IPS-11a (cell line): Measurements from ENCODE around the gene CXorf49.
"Not testable (repeated sequence)": the region's sequence is repeated elsewhere in the genome, so short reads cannot be mapped to it uniquely, and the experiment has no call there.

Experiments used
- H3K4me3 ChIP-seq: one replicate; pipeline ENCODE4 v1.5.1; 2013; ENCODE audit warnings: low read depth, low read length, control low read depth

The CXorf49 gene

DNA sequence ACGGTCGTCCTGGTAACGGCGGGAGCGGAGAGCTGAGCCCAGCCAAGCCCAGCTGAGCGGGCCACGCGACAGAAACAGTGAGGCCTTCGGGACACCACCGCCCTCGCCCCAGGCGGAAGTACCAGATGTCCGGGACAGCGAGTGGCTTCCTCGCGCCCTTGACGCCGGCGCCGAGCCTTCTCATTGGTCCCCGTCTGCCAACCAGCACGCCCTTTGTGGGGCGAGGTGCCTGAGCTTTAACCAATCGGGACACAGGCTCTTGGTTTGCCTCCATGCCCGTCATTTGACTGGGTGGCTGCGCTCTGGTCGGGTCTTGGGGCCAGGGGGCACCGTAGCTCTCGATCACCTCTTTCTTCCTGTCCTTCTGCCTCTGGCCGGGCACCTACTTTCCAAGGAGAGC, at the start of gene CXorf49:
Gene CXorf49 (minus strand): TSS at position 101 of the 400 bp plus-strand sequence. CDS start 134 bp downstream, outside the sequence.
- H3K4me3 ChIP-seq, result not testable (repeated sequence)

DNA sequence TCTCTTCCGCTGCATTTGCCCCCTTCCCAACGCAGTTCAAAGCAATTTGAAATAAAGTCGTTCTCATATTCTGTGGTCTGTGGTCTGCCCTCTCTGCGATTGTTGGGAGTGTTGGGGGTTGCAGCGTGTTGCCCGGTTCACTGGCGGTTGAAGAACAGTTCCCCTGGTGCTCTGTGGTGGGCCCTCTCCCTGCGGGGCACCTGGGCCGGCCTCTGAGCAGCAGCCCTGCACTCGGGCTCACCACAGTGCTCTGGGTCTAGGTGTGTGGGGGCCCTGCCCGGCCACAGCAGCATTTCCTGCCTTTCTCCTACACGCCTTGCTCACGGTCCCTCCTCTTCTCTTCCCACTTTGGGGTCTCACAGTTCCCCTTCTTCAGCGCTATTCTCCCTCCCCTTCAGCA, 49.0 kb upstream of the CXorf49 start:
- H3K4me3 ChIP-seq, result not testable (repeated sequence)

DNA sequence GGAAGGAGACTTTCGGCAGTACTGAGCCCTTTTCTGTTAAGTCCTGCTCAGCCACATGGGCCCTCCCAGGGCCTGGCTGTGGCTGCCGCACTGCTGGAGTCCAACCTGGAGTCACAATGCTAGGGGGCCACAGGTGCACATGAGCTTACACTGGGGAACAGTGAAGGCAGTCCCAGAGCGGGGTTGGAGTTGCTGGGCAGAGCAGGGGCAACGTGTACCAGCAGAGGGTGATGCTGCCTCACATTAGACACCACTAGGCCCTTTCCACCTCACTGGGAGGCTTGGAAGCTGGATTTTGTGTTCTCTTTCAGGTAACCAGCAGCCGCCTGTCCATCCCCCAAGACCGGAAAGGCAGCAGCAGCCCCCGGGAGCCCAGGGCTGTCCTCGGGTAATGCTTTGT, 47.5 kb upstream of the CXorf49 start:
- H3K4me3 ChIP-seq, result not testable (repeated sequence)

DNA sequence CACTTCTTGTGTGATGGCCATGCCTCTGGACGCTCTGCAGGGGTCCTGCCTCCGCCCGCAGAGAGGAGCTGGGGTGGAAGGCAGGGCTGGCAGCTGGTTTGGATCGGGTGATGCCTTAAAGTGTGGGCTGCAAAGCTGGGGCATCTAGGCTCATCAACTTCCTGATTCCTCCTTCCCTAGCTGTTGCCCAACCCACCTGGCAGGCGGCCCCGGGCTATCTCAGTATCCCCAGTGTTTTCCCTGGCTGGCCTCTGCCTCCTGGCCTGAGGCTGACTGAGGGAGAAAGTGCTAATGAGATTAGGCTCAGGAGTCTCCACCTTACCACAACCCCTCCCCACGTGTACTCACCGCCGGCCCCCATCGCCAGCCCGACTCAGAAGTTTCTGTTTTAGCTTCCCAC, 46.7 kb upstream of the CXorf49 start:
- H3K4me3 ChIP-seq, result not testable (repeated sequence)

DNA sequence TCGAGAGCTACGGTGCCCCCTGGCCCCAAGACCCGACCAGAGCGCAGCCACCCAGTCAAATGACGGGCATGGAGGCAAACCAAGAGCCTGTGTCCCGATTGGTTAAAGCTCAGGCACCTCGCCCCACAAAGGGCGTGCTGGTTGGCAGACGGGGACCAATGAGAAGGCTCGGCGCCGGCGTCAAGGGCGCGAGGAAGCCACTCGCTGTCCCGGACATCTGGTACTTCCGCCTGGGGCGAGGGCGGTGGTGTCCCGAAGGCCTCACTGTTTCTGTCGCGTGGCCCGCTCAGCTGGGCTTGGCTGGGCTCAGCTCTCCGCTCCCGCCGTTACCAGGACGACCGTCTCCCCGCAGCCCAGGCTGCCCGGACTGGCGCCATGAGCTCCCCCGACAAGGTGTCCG, 45.0 kb upstream of the CXorf49 start, which contains the start of gene CXorf49B:
Gene CXorf49B (plus strand): TSS at position 301 of the 400 bp plus-strand sequence. CDS start 75 bp downstream, at position 376.
- H3K4me3 ChIP-seq, result not testable (repeated sequence)

DNA sequence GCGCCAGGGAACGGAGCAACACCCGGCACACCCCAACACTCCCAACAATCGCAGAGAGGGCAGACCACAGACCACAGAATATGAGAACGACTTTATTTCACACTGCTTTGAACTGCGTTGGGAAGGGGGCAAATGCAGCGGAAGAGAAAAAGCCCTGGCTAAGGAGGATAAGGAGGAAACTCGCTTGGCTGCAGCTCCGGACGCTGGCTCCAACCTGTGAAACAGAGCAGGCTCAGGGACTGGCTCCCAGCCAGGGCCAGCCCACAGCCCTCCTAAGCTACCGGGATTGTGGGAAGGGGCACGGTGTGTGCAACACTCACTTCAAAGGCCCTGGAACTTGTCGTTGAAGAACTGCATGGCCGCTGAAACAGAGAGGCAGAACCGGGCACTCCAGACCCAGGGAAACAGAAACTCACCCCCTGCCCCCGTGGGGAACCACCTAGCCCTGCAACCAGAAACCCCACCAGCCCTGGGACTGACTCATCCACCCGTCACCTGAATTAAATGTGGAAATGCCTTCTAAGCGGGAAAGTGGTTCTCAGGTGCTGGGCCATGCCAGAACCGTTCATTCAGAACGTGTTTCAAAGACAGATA, 42.7 kb upstream of the CXorf49 start:
- H3K4me3 ChIP-seq, result not testable (repeated sequence)

DNA sequence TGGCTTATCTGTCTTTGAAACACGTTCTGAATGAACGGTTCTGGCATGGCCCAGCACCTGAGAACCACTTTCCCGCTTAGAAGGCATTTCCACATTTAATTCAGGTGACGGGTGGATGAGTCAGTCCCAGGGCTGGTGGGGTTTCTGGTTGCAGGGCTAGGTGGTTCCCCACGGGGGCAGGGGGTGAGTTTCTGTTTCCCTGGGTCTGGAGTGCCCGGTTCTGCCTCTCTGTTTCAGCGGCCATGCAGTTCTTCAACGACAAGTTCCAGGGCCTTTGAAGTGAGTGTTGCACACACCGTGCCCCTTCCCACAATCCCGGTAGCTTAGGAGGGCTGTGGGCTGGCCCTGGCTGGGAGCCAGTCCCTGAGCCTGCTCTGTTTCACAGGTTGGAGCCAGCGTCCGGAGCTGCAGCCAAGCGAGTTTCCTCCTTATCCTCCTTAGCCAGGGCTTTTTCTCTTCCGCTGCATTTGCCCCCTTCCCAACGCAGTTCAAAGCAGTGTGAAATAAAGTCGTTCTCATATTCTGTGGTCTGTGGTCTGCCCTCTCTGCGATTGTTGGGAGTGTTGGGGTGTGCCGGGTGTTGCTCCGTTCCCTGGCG, 2.3 kb upstream of the CXorf49 start:
- not testable (repeated sequence) for H3K4me3 ChIP-seq

DNA sequence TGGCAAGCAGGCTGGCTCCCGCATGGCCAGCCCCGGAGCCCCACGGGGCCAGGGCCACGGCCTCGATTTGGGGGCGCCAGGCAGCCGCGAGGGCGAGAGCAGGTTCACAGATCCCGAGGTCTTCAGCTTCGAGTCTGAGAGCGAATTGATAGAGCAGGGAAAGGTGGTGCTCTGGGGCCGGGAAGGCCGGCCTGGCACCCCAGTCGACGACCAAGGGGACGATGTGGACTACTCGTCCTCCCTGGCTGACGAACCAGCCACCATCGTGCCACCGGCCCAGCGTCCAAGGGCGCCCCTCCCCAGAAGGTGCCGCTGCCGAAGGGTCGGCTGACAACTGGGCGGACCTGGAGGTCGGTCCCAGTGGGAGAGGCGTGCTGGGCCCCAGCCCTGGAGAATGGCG, 1.1 kb upstream of the CXorf49 start:
- H3K4me3 ChIP-seq, result not testable (repeated sequence)

DNA sequence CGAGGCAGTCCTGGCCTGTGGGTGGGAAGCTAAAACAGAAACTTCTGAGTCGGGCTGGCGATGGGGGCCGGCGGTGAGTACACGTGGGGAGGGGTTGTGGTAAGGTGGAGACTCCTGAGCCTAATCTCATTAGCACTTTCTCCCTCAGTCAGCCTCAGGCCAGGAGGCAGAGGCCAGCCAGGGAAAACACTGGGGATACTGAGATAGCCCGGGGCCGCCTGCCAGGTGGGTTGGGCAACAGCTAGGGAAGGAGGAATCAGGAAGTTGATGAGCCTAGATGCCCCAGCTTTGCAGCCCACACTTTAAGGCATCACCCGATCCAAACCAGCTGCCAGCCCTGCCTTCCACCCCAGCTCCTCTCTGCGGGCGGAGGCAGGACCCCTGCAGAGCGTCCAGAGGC, 1.8 kb downstream of the CXorf49 start:
- H3K4me3 ChIP-seq, result not testable (repeated sequence)

DNA sequence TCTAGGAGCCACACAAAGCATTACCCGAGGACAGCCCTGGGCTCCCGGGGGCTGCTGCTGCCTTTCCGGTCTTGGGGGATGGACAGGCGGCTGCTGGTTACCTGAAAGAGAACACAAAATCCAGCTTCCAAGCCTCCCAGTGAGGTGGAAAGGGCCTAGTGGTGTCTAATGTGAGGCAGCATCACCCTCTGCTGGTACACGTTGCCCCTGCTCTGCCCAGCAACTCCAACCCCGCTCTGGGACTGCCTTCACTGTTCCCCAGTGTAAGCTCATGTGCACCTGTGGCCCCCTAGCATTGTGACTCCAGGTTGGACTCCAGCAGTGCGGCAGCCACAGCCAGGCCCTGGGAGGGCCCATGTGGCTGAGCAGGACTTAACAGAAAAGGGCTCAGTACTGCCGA, 2.5 kb downstream of the CXorf49 start:
- not testable (repeated sequence) for H3K4me3 ChIP-seq

DNA sequence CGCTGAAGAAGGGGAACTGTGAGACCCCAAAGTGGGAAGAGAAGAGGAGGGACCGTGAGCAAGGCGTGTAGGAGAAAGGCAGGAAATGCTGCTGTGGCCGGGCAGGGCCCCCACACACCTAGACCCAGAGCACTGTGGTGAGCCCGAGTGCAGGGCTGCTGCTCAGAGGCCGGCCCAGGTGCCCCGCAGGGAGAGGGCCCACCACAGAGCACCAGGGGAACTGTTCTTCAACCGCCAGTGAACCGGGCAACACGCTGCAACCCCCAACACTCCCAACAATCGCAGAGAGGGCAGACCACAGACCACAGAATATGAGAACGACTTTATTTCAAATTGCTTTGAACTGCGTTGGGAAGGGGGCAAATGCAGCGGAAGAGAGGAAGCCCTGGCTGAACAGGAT, 4.0 kb downstream of the CXorf49 start:
- not testable (repeated sequence) for H3K4me3 ChIP-seq

DNA sequence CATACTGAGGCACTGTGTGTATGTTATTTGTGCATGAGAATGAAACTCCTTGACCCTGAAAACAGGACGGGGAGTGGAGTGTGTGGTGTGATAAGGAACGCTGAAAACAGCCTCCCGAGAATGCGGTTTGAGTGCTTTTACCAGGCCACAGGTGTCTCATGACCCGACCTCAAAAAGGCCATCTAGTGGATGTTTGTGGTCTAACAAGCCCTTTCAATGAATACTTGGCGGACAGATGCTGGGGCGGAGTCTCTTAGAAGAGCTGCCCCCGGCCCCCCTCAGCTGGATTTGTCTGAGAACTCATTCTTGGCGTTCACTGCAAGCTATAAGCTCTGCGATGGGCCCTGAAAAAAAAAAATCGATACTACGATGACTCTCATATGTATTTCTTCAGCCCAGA, 15.2 kb downstream of the CXorf49 start:
- not testable (repeated sequence) for H3K4me3 ChIP-seq

DNA sequence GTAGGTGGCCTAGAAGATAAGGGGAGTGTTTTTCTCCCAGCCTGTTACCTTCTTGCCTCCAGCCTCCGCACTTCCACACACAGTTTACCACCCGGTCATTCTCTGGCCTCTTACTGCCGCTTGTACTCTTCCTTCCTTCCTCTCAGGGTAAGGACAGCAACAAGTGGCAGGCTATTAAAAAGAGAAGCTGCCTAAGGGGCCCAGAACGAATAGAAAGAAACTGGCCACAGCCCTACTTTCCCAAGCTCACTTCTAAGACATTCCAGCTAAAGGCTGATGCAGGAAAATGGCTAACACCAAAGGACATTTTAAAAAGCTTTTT, 19.1 kb downstream of the CXorf49 start:
- not testable (repeated sequence) for H3K4me3 ChIP-seq

DNA sequence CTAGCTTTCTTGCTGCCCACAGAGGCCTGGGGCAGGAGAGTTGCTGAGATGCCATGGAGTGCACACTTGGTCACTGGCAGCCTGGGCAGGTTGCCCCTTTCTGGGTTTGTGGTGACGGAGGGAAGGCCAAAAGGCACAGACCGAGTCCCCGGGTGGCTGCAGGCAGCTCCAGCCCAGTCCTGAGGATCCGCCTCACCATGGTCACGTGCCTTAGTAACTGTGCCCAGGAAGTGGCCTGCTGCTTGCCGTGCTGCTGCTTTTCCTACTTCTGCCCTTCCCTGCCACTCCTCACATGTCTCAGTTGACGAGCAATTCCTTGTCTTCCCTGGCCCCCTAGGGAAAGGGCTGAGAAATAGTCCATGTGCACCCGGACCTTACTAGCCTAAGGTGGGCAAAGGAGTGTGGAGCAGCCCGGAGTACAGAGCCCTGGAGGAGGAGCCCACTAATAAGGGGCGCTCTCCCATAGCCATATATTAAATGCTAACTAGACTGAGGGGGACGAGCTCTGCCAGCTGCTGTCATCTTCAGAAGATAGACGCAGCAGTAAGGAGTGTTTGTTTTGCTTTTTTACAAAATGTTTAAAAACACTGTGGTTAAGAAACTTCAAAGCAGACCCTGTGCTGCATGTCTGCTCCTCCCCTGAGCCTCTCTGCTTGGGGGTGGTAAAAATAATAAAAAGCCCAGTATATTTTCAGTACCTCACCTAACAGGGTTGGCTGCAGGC, 19.6 kb downstream of the CXorf49 start:
- not testable (repeated sequence) for H3K4me3 ChIP-seq

DNA sequence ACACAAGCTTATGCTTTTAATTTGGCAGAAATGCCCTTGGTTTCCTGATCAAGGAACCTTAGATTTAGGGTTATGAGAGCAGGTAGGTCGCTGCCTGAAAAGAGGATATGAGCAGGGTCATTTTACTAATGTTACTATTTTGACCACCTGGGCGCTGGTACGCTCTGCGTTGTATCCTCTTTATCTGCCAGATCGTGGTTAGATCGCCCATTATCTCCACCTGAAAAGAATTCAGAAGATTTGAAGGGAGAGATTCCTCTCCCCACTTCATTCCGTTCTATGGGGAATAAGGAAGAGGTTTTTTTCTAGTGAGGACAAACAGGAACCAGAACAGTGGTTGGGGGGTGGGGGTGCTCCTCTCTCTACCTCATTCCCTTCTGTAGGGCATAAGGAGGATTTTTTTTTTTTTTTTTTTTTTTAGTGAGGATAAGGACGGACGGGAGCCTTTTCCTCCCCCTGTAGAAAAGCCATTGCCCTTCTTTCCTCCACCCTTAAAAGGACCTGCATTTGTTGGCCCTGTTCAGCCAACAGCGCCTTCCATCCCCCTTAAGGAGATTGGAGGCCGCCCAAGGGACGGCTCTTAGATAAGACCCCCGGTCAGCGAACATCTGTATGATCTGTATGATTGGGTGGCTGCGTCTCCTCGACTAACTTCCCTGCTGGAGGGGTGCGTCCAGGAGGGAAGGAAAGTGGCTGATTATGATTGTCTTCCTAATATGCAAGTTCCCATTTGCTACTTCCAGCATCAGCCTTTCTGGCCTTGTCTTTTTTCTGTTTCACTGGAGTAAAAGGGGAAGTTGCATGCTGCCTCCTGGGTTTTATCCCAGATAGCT, 20.4 kb downstream of the CXorf49 start:
- H3K4me3 ChIP-seq, result not testable (repeated sequence)

DNA sequence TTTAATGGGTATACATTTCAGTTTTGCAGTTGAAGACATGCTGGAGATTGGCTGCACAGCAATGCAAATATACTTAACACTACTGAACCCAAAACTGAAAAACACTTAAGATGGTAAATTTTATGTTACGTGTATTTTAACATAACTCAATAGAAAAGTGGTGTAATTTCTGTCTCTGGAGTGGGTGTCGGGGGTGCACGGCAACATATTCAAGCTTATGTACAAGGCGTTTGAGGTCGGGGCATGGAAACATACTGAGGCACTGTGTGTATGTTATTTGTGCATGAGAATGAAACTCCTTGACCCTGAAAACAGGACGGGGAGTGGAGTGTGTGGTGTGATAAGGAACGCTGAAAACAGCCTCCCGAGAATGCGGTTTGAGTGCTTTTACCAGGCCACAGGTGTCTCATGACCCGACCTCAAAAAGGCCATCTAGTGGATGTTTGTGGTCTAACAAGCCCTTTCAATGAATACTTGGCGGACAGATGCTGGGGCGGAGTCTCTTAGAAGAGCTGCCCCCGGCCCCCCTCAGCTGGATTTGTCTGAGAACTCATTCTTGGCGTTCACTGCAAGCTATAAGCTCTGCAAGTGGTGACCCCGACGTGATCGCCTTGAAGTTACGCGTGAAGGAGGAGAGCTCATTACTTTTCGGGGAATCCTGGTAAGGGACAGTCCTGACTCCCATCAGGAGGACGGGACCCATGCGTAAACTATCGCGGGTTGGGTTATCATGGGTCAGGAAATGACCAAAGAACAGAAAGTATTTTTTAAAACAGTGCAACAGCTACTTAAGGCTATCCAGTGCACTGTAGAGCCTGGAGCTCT, 21.2 kb downstream of the CXorf49 start:
- not testable (repeated sequence) for H3K4me3 ChIP-seq

DNA sequence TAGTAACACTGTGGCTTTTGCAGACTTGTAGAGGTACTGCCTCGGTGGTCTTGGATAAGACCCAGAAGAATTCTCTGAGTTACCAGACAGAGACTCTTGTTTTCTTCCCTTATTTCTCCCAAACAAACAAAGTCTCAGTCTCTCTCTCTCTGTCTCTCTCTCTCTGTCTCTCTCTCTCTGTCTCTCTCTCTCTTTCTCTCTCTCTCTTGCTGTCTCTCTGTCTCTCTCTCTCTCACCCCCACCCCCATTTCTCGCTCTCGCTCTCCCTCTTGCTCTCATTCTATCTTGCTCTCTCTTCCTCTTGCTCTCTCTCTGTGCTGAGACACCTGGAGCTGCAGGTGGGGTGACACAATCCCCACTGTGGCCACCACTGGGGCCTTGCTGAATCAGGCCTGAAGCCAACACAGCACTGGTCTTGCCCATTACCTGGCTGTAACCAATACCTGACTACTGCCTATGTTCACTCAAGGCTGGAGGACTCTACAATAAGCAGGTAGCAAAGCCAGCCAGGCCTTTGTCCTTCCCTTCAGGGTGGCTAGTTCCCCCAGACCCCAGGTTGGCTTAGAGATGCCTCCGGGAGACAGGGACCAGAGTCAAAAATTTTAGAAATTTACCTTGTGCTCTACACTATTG, 38.4 kb downstream of the CXorf49 start:
- no peak overlapping the region for H3K4me3 ChIP-seq

DNA sequence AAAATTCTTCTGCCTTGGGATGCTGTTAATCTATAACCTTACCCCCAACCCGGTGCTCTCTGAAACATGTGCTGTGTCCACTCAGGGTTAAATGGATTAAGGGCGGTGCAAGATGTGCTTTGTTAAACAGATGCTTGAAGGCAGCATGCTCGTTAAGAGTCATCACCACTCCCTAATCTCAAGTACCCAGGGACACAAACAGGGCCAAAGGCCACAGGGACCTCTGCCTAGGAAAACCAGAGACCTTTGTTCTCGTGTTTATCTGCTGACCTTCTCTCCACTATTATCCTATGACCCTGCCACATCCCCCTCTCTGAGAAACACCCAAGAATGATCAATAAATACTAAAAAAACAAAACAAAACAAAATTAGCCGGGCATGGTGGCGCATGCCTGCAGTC, 40.9 kb downstream of the CXorf49 start:
- not testable (repeated sequence) for H3K4me3 ChIP-seq

DNA sequence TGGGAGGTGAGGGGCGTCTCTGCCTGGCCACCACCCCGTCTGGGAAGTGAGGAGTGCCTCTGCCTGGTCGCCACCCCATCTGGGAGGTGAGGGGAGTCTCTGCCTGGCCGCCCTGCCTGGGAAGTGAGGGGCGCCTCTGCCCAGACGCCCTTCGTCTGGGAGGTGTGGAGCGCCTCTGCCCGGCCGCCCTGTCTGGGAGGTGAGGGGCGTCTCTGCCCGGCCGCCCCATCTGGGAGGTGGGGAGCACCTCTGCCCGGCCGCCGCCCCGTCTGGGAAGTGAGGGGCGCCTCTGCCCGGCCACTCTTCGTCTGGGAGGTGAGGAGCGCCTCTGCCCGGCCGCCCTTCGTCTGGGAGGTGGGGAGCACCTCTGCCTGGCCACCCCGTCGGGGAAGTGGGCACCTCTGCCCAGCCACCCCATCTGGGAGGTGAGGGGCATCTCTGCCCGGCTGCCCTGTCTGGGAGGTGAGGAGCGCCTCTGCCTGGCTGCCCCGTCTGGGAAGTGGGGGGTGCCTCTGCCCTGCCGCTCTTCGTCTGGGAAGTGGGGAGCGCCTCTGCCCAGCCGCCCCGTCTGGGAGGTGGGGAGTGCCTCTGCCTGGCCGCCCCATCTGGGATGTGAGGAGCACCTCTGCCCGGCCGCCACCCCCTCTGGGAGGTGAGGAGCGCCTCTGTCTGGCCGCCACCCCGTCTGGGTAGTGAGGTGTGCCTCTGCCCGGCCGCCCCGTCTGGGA, 41.9 kb downstream of the CXorf49 start:
- not testable (repeated sequence) for H3K4me3 ChIP-seq

DNA sequence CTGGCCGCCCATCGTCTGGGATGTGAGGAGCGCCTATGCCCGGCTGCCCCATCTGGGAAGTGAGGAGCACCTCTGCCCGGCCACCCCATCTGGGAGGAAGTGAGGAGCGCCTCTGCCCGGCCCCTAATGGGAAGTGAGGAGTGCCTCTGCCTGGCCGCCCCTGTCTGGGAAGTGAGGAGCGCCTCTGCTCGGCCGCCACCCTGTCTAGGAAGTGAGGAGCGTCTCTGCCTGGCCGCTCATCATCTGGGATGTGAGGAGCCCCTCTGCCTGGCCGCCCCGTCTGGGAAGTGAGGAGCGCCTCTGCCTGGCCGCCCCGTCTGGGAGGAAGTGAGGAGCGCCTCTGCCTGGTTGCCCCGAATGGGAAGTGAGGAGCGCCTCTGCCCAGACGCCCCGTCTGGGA, 42.4 kb downstream of the CXorf49 start:
- H3K4me3 ChIP-seq, result not testable (repeated sequence)
